Tibial nerve (tissue), 4 donors: ENCODE data around the gene EML1. TPM values are rescaled to one million over a fixed set of nuclear protein-coding genes. Genes with fewer than 3 reads are reported as not detected.

ENCODE experiments used
- DNase-seq, 2 donors: peaks; one replicate each; pipeline ENCODE4 v3.0.0-alpha.2; 2019; ENCODE audit warnings: low spot score in 2 of 2
- H3K27ac ChIP-seq, 4 donors: fragments of 200-600 bp; sonication (generic) in 3 of 4; one replicate each; pipeline ENCODE4 v1.5.1; 2017 to 2019; ENCODE audit warnings: mild to moderate bottlenecking in 1 of 4
- H3K27me3 ChIP-seq, 2 donors: fragments of 200-600 bp; sonication (generic) in 1 of 2; one replicate each; pipeline versions ENCODE4 v1.5.1 to v1.6.0; 2017 to 2019
- H3K36me3 ChIP-seq, 3 donors: fragments of 200-600 bp; sonication (generic); one replicate each; pipeline ENCODE4 v1.5.1; 2018 to 2019
- H3K4me1 ChIP-seq, 4 donors: fragments of 200-600 bp; sonication (generic) in 3 of 4; one replicate each; pipeline ENCODE4 v1.5.1; 2017 to 2019
- H3K4me3 ChIP-seq, 4 donors: fragments of 200-600 bp; sonication (generic) in 3 of 4; one replicate each; pipeline ENCODE4 v1.5.1; 2017 to 2019; ENCODE audit warnings: mild to moderate bottlenecking in 1 of 4, moderate library complexity in 1 of 4
- H3K9me3 ChIP-seq, 4 donors: fragments of 200-600 bp; sonication (generic) in 3 of 4; one replicate each; pipeline ENCODE4 v1.5.1; 2017 to 2019
- EP300 ChIP-seq, 2 donors: sonication (generic); formaldehyde crosslinking; IDR thresholded peaks; one replicate each; pipeline ENCODE4 v1.6.1; 2017; ENCODE audit warnings: antibody characterized with exemption in 2 of 2, mild to moderate bottlenecking in 1 of 2
- POLR2A ChIP-seq, 2 donors: fragments of 450-650 bp; IDR thresholded peaks; one replicate each; pipeline ENCODE4 v1.6.1; 2017; ENCODE audit warnings: antibody characterized with exemption in 2 of 2, mild to moderate bottlenecking in 2 of 2, moderate library complexity in 2 of 2
- WGBS, 2 donors: methylation state at CpG; one replicate each; pipeline ENCODE4 v1.1.5; 2018; 5-methylcytosine and 5-hydroxymethylcytosine counted together
- total RNA-seq, 4 donors: library from RNA; depleted of rRNA; stranded (reverse); fragments of >200 nt; gene quantifications; one replicate each; pipeline ENCODE4 v1.1.0, GENCODE V29; 2016
- TF ChIP-seq, protein P1 (sequence below), 5 experiments: fragments of 200-600 bp in 3 of 5; fragments of 450-650 bp in 2 of 5; sonication (generic) in 3 of 5; IDR thresholded peaks; one replicate each; pipeline ENCODE4 v1.5.1; 2016 to 2019; ENCODE audit warnings: antibody characterized with exemption in 5 of 5, mild to moderate bottlenecking in 3 of 5, moderate library complexity in 2 of 5

EML1 gene
- total RNA-seq, 4 donors from 2014 or later: 32.4 to 82.8 (median 55.2) TPM

DNA sequence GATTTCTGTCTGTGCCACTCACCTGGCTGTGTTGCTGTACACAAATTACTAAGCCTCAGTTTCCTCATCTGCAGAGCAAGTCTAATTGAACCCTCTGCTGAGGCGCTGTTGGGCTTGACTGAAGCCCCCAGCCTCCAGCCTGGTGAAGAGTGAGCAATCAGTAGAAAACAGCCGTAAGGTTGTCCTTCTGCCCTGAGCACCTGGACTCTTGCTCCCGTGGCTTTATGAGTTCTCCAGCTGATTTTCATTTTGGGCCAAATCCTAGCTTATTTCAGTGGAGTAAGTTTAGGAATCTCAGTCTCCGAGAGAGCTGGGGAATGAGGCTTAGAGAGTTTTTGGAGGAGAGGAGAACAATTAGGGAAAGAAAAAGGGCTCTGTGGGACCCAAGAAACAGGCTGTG is 138.1 kb downstream of the EML1 start:
- H3K4me3 ChIP-seq: no peak overlapping the region
- DNase-seq: no peak
- peaks cover 0 to 4% (median 0%) of the 10 kb centered on the region in 4 donors for H3K9me3 ChIP-seq
- peaks cover 0 to 60% (median 0%) of the 10 kb centered on the region in 3 donors for H3K36me3 ChIP-seq
- no peaks in the 10 kb centered on the region for H3K4me1 ChIP-seq
- H3K27me3 ChIP-seq: no peaks in the 10 kb centered on the region
- no peak overlapping the region for H3K27ac ChIP-seq
- 80 to 84% methylated on average over 4 of the region's 4 CpGs for WGBS, 2 donors
- TF ChIP-seq, protein P1, sequence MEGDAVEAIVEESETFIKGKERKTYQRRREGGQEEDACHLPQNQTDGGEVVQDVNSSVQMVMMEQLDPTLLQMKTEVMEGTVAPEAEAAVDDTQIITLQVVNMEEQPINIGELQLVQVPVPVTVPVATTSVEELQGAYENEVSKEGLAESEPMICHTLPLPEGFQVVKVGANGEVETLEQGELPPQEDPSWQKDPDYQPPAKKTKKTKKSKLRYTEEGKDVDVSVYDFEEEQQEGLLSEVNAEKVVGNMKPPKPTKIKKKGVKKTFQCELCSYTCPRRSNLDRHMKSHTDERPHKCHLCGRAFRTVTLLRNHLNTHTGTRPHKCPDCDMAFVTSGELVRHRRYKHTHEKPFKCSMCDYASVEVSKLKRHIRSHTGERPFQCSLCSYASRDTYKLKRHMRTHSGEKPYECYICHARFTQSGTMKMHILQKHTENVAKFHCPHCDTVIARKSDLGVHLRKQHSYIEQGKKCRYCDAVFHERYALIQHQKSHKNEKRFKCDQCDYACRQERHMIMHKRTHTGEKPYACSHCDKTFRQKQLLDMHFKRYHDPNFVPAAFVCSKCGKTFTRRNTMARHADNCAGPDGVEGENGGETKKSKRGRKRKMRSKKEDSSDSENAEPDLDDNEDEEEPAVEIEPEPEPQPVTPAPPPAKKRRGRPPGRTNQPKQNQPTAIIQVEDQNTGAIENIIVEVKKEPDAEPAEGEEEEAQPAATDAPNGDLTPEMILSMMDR (IDR thresholded peaks at IDR 0.05): no peak
- TF ChIP-seq EP300 (IDR thresholded peaks at IDR 0.05) (no peak), POLR2A (IDR thresholded peaks at IDR 0.05) (no peak)

DNA sequence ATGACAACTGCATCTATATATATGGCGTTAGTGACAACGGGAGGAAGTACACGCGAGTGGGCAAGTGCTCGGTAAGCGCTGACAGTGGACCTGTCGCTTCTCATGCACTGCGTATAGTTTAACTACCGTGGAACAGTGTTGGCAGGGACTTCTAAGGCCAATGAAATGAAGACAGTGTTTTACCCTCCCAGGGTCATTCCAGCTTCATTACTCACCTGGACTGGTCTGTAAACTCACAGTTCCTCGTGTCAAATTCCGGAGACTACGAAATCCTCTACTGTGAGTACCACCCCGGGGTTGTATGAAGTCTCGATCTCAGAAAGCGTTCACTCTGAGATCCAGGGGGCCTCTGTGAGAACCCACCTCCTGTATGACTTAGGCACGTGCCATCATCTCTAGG is 142.8 kb downstream of the EML1 start:
- Histone ChIP-seq H3K36me3 (peaks cover 0 to 76% (median 0%) of the 10 kb centered on the region in 3 donors), H3K4me3 (no peak overlapping the region), H3K27ac (no peak overlapping the region), H3K4me1 (no peaks in the 10 kb centered on the region), H3K9me3 (no peaks in the 10 kb centered on the region), H3K27me3 (no peaks in the 10 kb centered on the region)
- WGBS, 2 donors: 92 to 96% methylated on average over 16 of the region's 16 CpGs
- TF ChIP-seq EP300 (IDR thresholded peaks at IDR 0.05): no peak
- no peak for TF ChIP-seq POLR2A (IDR thresholded peaks at IDR 0.05)
- TF ChIP-seq, protein P1 (IDR thresholded peaks at IDR 0.05): no peak
- DNase-seq: no peak

DNA sequence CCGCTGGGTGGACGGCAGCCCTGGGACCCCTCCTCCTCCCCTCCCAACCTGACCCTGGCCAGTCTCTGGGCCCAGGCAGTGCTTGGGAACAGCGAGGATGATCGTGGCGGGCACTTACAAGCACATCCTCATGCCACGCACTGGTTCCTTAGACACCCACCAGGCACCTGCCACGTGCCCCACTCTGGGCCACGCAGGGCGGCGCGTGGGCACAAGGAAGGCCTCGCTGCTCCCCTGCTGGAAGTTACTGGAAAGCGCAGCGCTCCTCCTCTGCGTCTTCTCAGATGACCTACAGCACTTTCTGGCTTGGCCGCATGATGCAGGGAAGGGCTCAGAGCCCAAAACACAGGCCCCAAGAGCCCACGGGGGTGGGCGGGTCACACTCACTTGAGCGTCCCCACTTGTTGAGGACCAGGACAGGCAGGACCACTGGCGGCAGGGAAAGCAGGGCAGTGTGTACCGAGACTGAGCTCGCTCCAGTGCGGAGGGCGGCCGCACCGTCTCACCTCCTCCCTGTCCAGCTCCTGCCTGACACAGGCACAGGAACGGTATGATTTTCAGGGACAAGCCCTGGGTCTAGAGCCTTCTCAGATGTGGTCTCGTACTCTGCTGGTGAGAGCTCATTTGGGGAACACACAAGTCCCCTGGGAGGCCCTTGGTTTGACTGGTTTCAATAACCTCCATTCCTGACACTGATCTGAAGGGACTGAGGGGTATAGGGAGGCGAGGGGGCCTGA is 143.7 kb downstream of the EML1 start:
- TF ChIP-seq, protein P1 (IDR thresholded peaks at IDR 0.05): no peak
- TF ChIP-seq POLR2A (IDR thresholded peaks at IDR 0.05): no peak
- TF ChIP-seq EP300 (IDR thresholded peaks at IDR 0.05): no peak
- H3K9me3 ChIP-seq: no peaks in the 10 kb centered on the region
- no peak overlapping the region for H3K27ac ChIP-seq
- H3K27me3 ChIP-seq: no peaks in the 10 kb centered on the region
- no peak overlapping the region for H3K4me3 ChIP-seq
- no peaks in the 10 kb centered on the region for H3K4me1 ChIP-seq
- WGBS, 2 donors: 91% methylated on average over 18 to 24 of the region's 29 CpGs
- H3K36me3 ChIP-seq: peaks cover 0 to 83% (median 0%) of the 10 kb centered on the region in 3 donors
- DNase-seq: no peak

DNA sequence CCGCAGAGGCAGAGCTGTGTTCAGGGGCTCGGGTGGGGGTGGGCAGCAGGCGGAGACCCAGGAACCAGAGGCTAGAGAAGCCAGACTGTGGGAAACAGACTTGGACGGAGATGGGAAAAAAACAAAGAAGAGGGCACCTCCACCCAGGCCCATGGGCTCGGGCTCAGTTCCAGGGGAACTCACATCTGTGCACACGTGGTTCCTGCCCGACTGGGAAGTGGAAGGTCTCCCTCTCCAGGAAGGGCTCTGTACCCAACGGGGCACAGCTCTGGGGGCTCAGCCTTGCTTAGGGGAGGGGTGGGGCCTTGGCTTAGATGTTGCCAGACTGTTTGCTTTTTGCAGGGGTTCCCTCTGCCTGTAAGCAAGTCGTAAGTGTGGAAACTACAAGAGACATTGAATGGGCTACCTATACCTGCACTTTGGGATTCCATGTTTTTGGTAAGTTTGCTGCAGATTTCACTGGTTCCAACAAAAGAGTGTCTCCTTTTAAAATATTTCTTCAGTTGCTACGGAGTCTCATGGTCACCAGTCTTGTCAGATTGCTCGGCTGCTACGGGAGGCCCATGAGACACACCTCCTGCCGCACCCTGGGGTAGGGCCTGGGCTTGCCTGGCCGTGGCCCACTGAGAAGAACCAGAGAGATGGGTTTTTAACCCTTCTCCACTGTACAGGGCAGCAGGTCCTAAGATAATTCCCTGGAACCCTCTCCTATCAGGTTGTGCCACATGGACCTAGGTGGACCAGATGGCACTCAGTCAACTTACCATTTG is 144.4 kb downstream of the EML1 start:
- no peak overlapping the region for H3K4me3 ChIP-seq
- 75 to 85% methylated on average over 14 of the region's 14 CpGs for WGBS, 2 donors
- no peaks in the 10 kb centered on the region for H3K27me3 ChIP-seq
- no peak overlapping the region for H3K27ac ChIP-seq
- H3K36me3 ChIP-seq: peaks cover 0 to 90% (median 0%) of the 10 kb centered on the region in 3 donors
- no peak for DNase-seq
- TF ChIP-seq POLR2A (IDR thresholded peaks at IDR 0.05) (no peak), EP300 (IDR thresholded peaks at IDR 0.05) (no peak)
- TF ChIP-seq, protein P1 (IDR thresholded peaks at IDR 0.05): no peak
- no peaks in the 10 kb centered on the region for H3K9me3 ChIP-seq
- H3K4me1 ChIP-seq: no peaks in the 10 kb centered on the region

DNA sequence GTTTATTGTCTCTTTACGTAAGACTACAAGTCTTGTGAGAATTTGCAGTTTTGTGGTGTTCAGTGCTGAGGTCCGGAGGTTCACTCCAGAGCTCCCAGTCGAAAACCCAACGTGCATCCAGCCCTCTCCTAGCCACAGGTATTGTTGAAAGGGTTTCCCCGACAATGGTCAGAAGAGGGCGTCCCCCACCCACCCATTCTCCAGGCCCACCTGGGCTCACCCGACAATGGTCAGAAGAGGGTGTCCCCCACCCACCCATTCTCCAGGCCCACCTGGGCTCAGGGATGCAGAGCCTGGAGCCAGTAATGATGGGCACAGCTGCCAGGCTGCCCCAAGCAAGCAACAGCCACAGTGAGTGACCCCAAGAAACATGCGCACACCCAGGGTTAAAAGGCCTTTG is 145.2 kb downstream of the EML1 start:
- WGBS, 2 donors: 87 to 88% methylated on average over 7 to 8 of the region's 8 CpGs
- peaks cover 0 to 91% (median 0%) of the 10 kb centered on the region in 3 donors for H3K36me3 ChIP-seq
- TF ChIP-seq EP300 (IDR thresholded peaks at IDR 0.05) (no peak), POLR2A (IDR thresholded peaks at IDR 0.05) (no peak)
- TF ChIP-seq, protein P1 (IDR thresholded peaks at IDR 0.05): no peak
- no peak for DNase-seq
- H3K4me3 ChIP-seq: no peak overlapping the region
- no peaks in the 10 kb centered on the region for H3K4me1 ChIP-seq
- no peaks in the 10 kb centered on the region for H3K27me3 ChIP-seq
- H3K9me3 ChIP-seq: no peaks in the 10 kb centered on the region
- no peak overlapping the region for H3K27ac ChIP-seq
